CD4-positive, CD25-positive, alpha-beta regulatory T cell (primary cell): ENCODE measurements around the gene GPR3. TPM values are rescaled to one million over a fixed set of nuclear protein-coding genes. Genes with fewer than 3 reads are reported as not detected.

Experiments used
- ATAC-seq, 2 donors: fragments of 150-1000 bp; cut with Tn5 transposase; one replicate each; pipeline ENCODE4 v1.10.0; 2021; ENCODE audit warnings: low read depth in 2 of 2, moderate number of reproducible peaks in 2 of 2, moderate library complexity in 1 of 2
- DNase-seq, 3 donors: peaks; one replicate each; pipeline versions ENCODE4 v3.0.0 to v3.0.0-alpha.2; 2012 to 2022; ENCODE audit warnings: mixed read lengths in 1 of 3
- H3K27ac ChIP-seq: one replicate; pipeline ENCODE4 v1.7.0; 2013; ENCODE audit warnings: mild to moderate bottlenecking, low read length; ENCODE audit not compliant: insufficient read depth, poor library complexity, severe bottlenecking
- H3K27me3 ChIP-seq: one replicate; pipeline ENCODE4 v1.7.0; 2013; ENCODE audit warnings: low read length; ENCODE audit not compliant: control insufficient read depth, insufficient read depth
- H3K36me3 ChIP-seq: one replicate; pipeline ENCODE4 v1.7.0; 2013; ENCODE audit warnings: mild to moderate bottlenecking, low read length, moderate library complexity; ENCODE audit not compliant: control insufficient read depth, insufficient read depth
- H3K4me1 ChIP-seq: 2 replicates; pipeline ENCODE4 v1.7.0; 2013; ENCODE audit warnings: mild to moderate bottlenecking, low read length; ENCODE audit not compliant: insufficient read depth, control insufficient read depth, poor library complexity, severe bottlenecking
- H3K4me3 ChIP-seq: one replicate; pipeline ENCODE4 v1.7.0; 2013; ENCODE audit warnings: low read depth, mild to moderate bottlenecking, low read length, moderate library complexity
- H3K9me3 ChIP-seq, 2 experiments: 1 replicate in 1 of 2; 2 replicates in 1 of 2; pipeline ENCODE4 v1.7.0; 2013; ENCODE audit warnings: low read length in 2 of 2, mild to moderate bottlenecking in 1 of 2, moderate library complexity in 1 of 2; ENCODE audit not compliant: control insufficient read depth in 2 of 2
- H3K27ac Mint-ChIP-seq, 3 donors: one replicate each; pipeline ENCODE4 v1.8.0; 2020 to 2022; ENCODE audit warnings: mild to moderate bottlenecking in 3 of 3, mixed read lengths in 3 of 3, moderate library complexity in 2 of 3
- H3K27me3 Mint-ChIP-seq: one replicate; pipeline ENCODE4 v1.8.0; 2022; ENCODE audit warnings: mild to moderate bottlenecking, mixed read lengths
- H3K36me3 Mint-ChIP-seq: one replicate; pipeline ENCODE4 v1.8.0; 2020; ENCODE audit warnings: mixed read lengths
- H3K4me1 Mint-ChIP-seq, 4 donors: one replicate each; pipeline ENCODE4 v1.8.0; 2020 to 2022; ENCODE audit warnings: mixed read lengths in 4 of 4, mild to moderate bottlenecking in 1 of 4
- H3K4me3 Mint-ChIP-seq, 4 donors: one replicate each; pipeline ENCODE4 v1.8.0; 2020 to 2022; ENCODE audit warnings: mild to moderate bottlenecking in 4 of 4, mixed read lengths in 4 of 4, moderate library complexity in 3 of 4
- H3K9me3 Mint-ChIP-seq, 7 donors: one replicate each; pipeline ENCODE4 v1.8.0; 2020 to 2022; ENCODE audit warnings: mixed read lengths in 7 of 7, mild to moderate bottlenecking in 3 of 7, moderate library complexity in 2 of 7
- polyA plus RNA-seq, 4 donors: library from polyadenylated mRNA; unstranded; fragments of 300-500 nt; fragmentation: Illumina TruSeq; gene quantifications; one replicate each; pipeline ENCODE4 v1.2.3, GENCODE V29; 2021
- total RNA-seq: library from RNA; stranded (reverse); gene quantifications from one replicate; pipeline ENCODE4 v1.2.3, GENCODE V29; 2022

Gene GPR3
- total and polyA plus RNA-seq, 5 donors from 2014 or later, result 0.07 to 0.47 (median 0.21) TPM; not detected in 2

- peak overlapping the region; percentile 21 for H3K27ac ChIP-seq
- H3K4me3 ChIP-seq, result peak overlapping the region; percentile 61
- peaks cover 0 to 73% (median 25%) of the 10 kb centered on the region in 4 donors for H3K4me1 Mint-ChIP-seq
- no peaks in the 10 kb centered on the region for H3K27me3 ChIP-seq
- H3K4me1 ChIP-seq, result peaks cover 51% of the 10 kb centered on the region
- no peaks in the 10 kb centered on the region for H3K9me3 Mint-ChIP-seq
- no peaks in the 10 kb centered on the region for H3K36me3 Mint-ChIP-seq
- peaks cover 4% of the 10 kb centered on the region for H3K27me3 Mint-ChIP-seq
- H3K9me3 ChIP-seq, result no peaks in the 10 kb centered on the region
- DNase-seq, result peak; percentile 36 to 73 (median 37)
- no peaks in the 10 kb centered on the region for H3K36me3 ChIP-seq
- H3K27ac Mint-ChIP-seq, result peak overlapping the region; percentile 61 to 96 (median 87)
- ATAC-seq, result peak in 1 of 2 donors; percentile 7
- peak overlapping the region; percentile 73 to 91 (median 82) for H3K4me3 Mint-ChIP-seq
These were observed 32.0 kb upstream of the GPR3 start for GRCh38 chr1:27360159-27361043.

GRCh38 chr1:27361044-27361402 lies 31.4 kb upstream of the GPR3 start:
- H3K4me1 ChIP-seq, result peaks cover 51% of the 10 kb centered on the region
- H3K4me1 Mint-ChIP-seq, result peaks cover 0 to 73% (median 21%) of the 10 kb centered on the region in 4 donors
- H3K4me3 ChIP-seq, result no peak overlapping the region
- no peak for ATAC-seq
- H3K9me3 ChIP-seq, result no peaks in the 10 kb centered on the region
- H3K36me3 ChIP-seq, result no peaks in the 10 kb centered on the region
- no peaks in the 10 kb centered on the region for H3K27me3 ChIP-seq
- no peak overlapping the region for H3K27ac ChIP-seq
- no peak for DNase-seq
- H3K27ac Mint-ChIP-seq, result peak overlapping the region in 1 of 3 donors; percentile 83
- no peaks in the 10 kb centered on the region for H3K9me3 Mint-ChIP-seq
- peak overlapping the region; percentile 73 to 91 (median 79) for H3K4me3 Mint-ChIP-seq
- peaks cover 4% of the 10 kb centered on the region for H3K27me3 Mint-ChIP-seq
- H3K36me3 Mint-ChIP-seq, result no peaks in the 10 kb centered on the region

GRCh38 chr1:27361553-27361952 lies 30.9 kb upstream of the GPR3 start:
- H3K36me3 Mint-ChIP-seq, result no peaks in the 10 kb centered on the region
- H3K9me3 ChIP-seq, result no peaks in the 10 kb centered on the region
- peaks cover 0 to 68% (median 18%) of the 10 kb centered on the region in 4 donors for H3K4me1 Mint-ChIP-seq
- peaks cover 4% of the 10 kb centered on the region for H3K27me3 Mint-ChIP-seq
- H3K9me3 Mint-ChIP-seq, result no peaks in the 10 kb centered on the region
- peaks cover 47% of the 10 kb centered on the region for H3K4me1 ChIP-seq
- ATAC-seq (no peak), DNase-seq (no peak)
- no peak overlapping the region for H3K27ac ChIP-seq
- peak overlapping the region in 1 of 3 donors; percentile 83 for H3K27ac Mint-ChIP-seq
- H3K4me3 ChIP-seq, result no peak overlapping the region
- H3K27me3 ChIP-seq, result no peaks in the 10 kb centered on the region
- H3K4me3 Mint-ChIP-seq, result peak overlapping the region in 3 of 4 donors; percentile 55 to 91 (median 73)
- H3K36me3 ChIP-seq, result no peaks in the 10 kb centered on the region

- Mint-ChIP-seq H3K4me3 (peak overlapping the region in 1 of 4 donors; percentile 64), H3K4me1 (peaks cover 0 to 57% (median 11%) of the 10 kb centered on the region in 4 donors), H3K27me3 (peaks cover 4% of the 10 kb centered on the region), H3K9me3 (no peaks in the 10 kb centered on the region), H3K36me3 (no peaks in the 10 kb centered on the region), H3K27ac (peak overlapping the region in 1 of 3 donors; percentile 55)
- Histone ChIP-seq H3K27me3 (no peaks in the 10 kb centered on the region), H3K9me3 (no peaks in the 10 kb centered on the region), H3K27ac (no peak overlapping the region), H3K36me3 (no peaks in the 10 kb centered on the region), H3K4me1 (peaks cover 35% of the 10 kb centered on the region), H3K4me3 (no peak overlapping the region)
- no peak for DNase-seq
- ATAC-seq, result no peak
These were observed 28.4 kb upstream of the GPR3 start for GRCh38 chr1:27363766-27364695.

- Mint-ChIP-seq H3K4me1 (peaks cover 0 to 52% (median 6%) of the 10 kb centered on the region in 4 donors), H3K27ac (peak overlapping the region in 2 of 3 donors; percentile 62 to 79), H3K36me3 (no peaks in the 10 kb centered on the region), H3K9me3 (no peaks in the 10 kb centered on the region), H3K27me3 (peaks cover 10% of the 10 kb centered on the region), H3K4me3 (peak overlapping the region in 3 of 4 donors; percentile 82 to 93 (median 86))
- DNase-seq (no peak), ATAC-seq (no peak)
- Histone ChIP-seq H3K27me3 (no peaks in the 10 kb centered on the region), H3K27ac (no peak overlapping the region), H3K4me3 (peak overlapping the region; percentile 59), H3K36me3 (no peaks in the 10 kb centered on the region), H3K4me1 (peaks cover 30% of the 10 kb centered on the region), H3K9me3 (no peaks in the 10 kb centered on the region)
These were observed 27.6 kb upstream of the GPR3 start for GRCh38 chr1:27364696-27365371.

- Histone ChIP-seq H3K36me3 (no peaks in the 10 kb centered on the region), H3K27me3 (no peaks in the 10 kb centered on the region), H3K9me3 (no peaks in the 10 kb centered on the region), H3K4me1 (peaks cover 23% of the 10 kb centered on the region), H3K27ac (peak overlapping the region; percentile 33), H3K4me3 (peak overlapping the region; percentile 73)
- DNase-seq (peak; percentile 70 to 86 (median 71)), ATAC-seq (peak; percentile 70 to 74)
- Mint-ChIP-seq H3K4me3 (peak overlapping the region; percentile 82 to 93 (median 90)), H3K36me3 (no peaks in the 10 kb centered on the region), H3K27ac (peak overlapping the region in 2 of 3 donors; percentile 62 to 79), H3K4me1 (peaks cover 0 to 45% (median 3%) of the 10 kb centered on the region in 4 donors), H3K9me3 (no peaks in the 10 kb centered on the region), H3K27me3 (peaks cover 10% of the 10 kb centered on the region)
These were observed 26.9 kb upstream of the GPR3 start for GRCh38 chr1:27365372-27366112.
